Measurements from ENCODE around the gene SERPINB4.

SERPINB4 gene

GRCh38 chr18:63603772-63604171 is 40.3 kb downstream of the SERPINB4 start:
- H3K4me1 ChIP-seq (ENCODE audit: control insufficient read depth in 2 of 2, insufficient read depth in 2 of 2, low read length in 2 of 2), result no peaks in the 10 kb centered on the region
- H3K36me3 ChIP-seq (ENCODE audit: control insufficient read depth in 2 of 2, insufficient read depth in 2 of 2, low read length in 2 of 2), result no peaks in the 10 kb centered on the region
- no peak overlapping the region for H3K4me3 ChIP-seq (ENCODE audit: low read length in 2 of 2)
- no peak overlapping the region for H3K27ac ChIP-seq (ENCODE audit: low read depth in 2 of 2, low read length in 2 of 2)
- H3K9ac ChIP-seq (ENCODE audit: low read depth in 1 of 2, low read length in 2 of 2), result no peak overlapping the region
- H3K27me3 ChIP-seq (ENCODE audit: control insufficient read depth in 2 of 2, insufficient read depth in 2 of 2, low read length in 2 of 2), result no peaks in the 10 kb centered on the region
- no peaks in the 10 kb centered on the region for H3K9me3 ChIP-seq (ENCODE audit: control insufficient read depth in 2 of 2, low read length in 2 of 2)

- H3K9me3 ChIP-seq (ENCODE audit: control insufficient read depth in 2 of 2, low read length in 2 of 2), result no peaks in the 10 kb centered on the region
- no peak overlapping the region for H3K27ac ChIP-seq (ENCODE audit: low read depth in 2 of 2, low read length in 2 of 2)
- no peak overlapping the region for H3K9ac ChIP-seq (ENCODE audit: low read depth in 1 of 2, low read length in 2 of 2)
- H3K36me3 ChIP-seq (ENCODE audit: control insufficient read depth in 2 of 2, insufficient read depth in 2 of 2, low read length in 2 of 2), result no peaks in the 10 kb centered on the region
- no peaks in the 10 kb centered on the region for H3K27me3 ChIP-seq (ENCODE audit: control insufficient read depth in 2 of 2, insufficient read depth in 2 of 2, low read length in 2 of 2)
- no peaks in the 10 kb centered on the region for H3K4me1 ChIP-seq (ENCODE audit: control insufficient read depth in 2 of 2, insufficient read depth in 2 of 2, low read length in 2 of 2)
- H3K4me3 ChIP-seq (ENCODE audit: low read length in 2 of 2), result no peak overlapping the region
Measured at GRCh38 chr18:63603355-63603754, 40.7 kb downstream of the SERPINB4 start.

DNA sequence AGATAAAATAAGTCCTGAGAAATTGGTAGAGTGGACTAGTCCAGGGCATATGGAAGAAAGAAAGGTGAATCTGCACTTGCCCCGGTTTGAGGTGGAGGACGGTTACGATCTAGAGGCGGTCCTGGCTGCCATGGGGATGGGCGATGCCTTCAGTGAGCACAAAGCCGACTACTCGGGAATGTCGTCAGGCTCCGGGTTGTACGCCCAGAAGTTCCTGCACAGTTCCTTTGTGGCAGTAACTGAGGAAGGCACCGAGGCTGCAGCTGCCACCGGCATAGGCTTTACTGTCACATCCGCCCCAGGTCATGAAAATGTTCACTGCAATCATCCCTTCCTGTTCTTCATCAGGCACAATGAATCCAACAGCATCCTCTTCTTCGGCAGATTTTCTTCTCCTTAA is 47.1 kb downstream of the SERPINB4 start:
- Histone ChIP-seq H3K4me3 (ENCODE audit: low read length in 2 of 2) (no peak overlapping the region), H3K27me3 (ENCODE audit: control insufficient read depth in 2 of 2, insufficient read depth in 2 of 2, low read length in 2 of 2) (no peaks in the 10 kb centered on the region), H3K4me1 (ENCODE audit: control insufficient read depth in 2 of 2, insufficient read depth in 2 of 2, low read length in 2 of 2) (no peaks in the 10 kb centered on the region), H3K9ac (ENCODE audit: low read depth in 1 of 2, low read length in 2 of 2) (no peak overlapping the region), H3K27ac (ENCODE audit: low read depth in 2 of 2, low read length in 2 of 2) (no peak overlapping the region), H3K9me3 (ENCODE audit: control insufficient read depth in 2 of 2, low read length in 2 of 2) (no peaks in the 10 kb centered on the region), H3K36me3 (ENCODE audit: control insufficient read depth in 2 of 2, insufficient read depth in 2 of 2, low read length in 2 of 2) (no peaks in the 10 kb centered on the region)

DNA sequence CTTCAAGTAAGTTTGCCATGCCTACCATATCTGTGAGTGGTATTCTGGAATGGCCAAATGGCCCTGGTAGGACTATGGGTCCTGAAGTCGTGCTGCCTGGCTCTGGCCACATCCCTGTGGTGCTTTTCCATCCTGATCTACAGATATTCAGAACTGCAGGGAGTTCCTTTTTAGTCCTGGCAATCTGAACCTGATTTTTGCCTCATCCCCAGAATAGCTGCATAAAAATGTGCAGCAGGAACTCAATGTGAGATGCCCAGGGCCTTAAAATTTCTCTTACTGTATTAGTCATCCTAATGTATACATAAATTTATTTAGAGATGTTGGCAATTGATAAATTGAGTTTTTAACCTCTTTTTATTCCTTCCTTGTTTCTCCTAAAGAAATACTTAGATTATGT is 51.6 kb downstream of the SERPINB4 start:
- Histone ChIP-seq H3K4me3 (ENCODE audit: low read length in 2 of 2) (no peak overlapping the region), H3K9me3 (ENCODE audit: control insufficient read depth in 2 of 2, low read length in 2 of 2) (no peaks in the 10 kb centered on the region), H3K27ac (ENCODE audit: low read depth in 2 of 2, low read length in 2 of 2) (no peak overlapping the region), H3K4me1 (ENCODE audit: control insufficient read depth in 2 of 2, insufficient read depth in 2 of 2, low read length in 2 of 2) (no peaks in the 10 kb centered on the region), H3K27me3 (ENCODE audit: control insufficient read depth in 2 of 2, insufficient read depth in 2 of 2, low read length in 2 of 2) (no peaks in the 10 kb centered on the region), H3K9ac (ENCODE audit: low read depth in 1 of 2, low read length in 2 of 2) (no peak overlapping the region), H3K36me3 (ENCODE audit: control insufficient read depth in 2 of 2, insufficient read depth in 2 of 2, low read length in 2 of 2) (no peaks in the 10 kb centered on the region)

DNA sequence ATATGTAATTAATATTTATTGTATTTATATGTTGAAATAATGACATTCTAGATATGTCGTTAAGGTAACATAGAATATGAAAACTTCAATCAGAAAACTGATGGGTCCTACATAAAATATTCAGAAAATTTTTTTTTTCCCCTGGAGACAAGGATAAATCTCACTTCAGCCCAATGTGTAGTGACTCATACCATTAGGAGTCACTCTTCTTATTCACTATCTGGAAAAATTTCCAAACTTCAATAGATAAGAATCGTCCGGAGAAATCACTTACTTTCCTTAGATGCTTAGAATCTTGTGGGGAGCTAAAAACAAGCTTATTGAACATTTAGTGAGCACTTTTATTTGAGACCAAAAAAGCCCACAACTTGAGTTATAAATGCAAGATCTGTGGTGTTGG is 52.3 kb downstream of the SERPINB4 start:
- no peaks in the 10 kb centered on the region for H3K4me1 ChIP-seq (ENCODE audit: control insufficient read depth in 2 of 2, insufficient read depth in 2 of 2, low read length in 2 of 2)
- no peak overlapping the region for H3K27ac ChIP-seq (ENCODE audit: low read depth in 2 of 2, low read length in 2 of 2)
- no peaks in the 10 kb centered on the region for H3K9me3 ChIP-seq (ENCODE audit: control insufficient read depth in 2 of 2, low read length in 2 of 2)
- H3K27me3 ChIP-seq (ENCODE audit: control insufficient read depth in 2 of 2, insufficient read depth in 2 of 2, low read length in 2 of 2), result no peaks in the 10 kb centered on the region
- H3K9ac ChIP-seq (ENCODE audit: low read depth in 1 of 2, low read length in 2 of 2), result no peak overlapping the region
- no peaks in the 10 kb centered on the region for H3K36me3 ChIP-seq (ENCODE audit: control insufficient read depth in 2 of 2, insufficient read depth in 2 of 2, low read length in 2 of 2)
- no peak overlapping the region for H3K4me3 ChIP-seq (ENCODE audit: low read length in 2 of 2)

DNA sequence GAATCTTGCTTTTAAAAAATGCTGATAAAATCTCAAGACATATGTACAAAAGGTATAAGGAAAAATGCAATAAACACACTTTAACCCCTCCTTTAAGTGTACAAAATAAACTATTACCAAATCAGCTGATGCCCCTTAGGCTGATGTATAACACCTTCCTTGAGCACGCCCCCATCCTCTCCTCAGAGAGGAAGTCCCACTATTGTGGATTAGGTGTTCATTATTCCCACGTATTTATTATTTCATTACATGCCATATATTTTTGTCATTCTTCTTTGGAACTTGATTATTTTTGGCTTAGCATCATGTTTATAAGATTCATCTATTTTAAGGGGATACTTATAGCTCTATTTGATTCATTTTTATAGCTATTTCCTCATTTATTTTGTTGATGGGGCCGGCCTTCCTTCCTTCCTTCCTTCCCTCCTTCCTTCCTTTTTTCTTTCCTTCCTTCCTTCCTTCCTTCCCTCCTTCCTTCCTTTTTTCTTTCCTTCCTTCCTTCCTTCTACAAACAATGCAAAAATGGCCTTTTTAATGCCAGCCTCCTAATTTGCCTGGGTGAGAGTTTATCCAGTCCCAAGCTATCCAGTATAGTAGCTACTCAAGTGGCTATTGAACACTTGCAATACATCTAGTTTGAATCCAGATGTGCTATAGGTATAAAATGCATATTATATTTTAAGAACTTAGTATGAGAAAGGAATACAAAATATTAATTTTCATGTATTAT is 52.9 kb downstream of the SERPINB4 start:
- Histone ChIP-seq H3K27ac (ENCODE audit: low read depth in 2 of 2, low read length in 2 of 2) (no peak overlapping the region), H3K9me3 (ENCODE audit: control insufficient read depth in 2 of 2, low read length in 2 of 2) (no peaks in the 10 kb centered on the region), H3K9ac (ENCODE audit: low read depth in 1 of 2, low read length in 2 of 2) (no peak overlapping the region), H3K4me3 (ENCODE audit: low read length in 2 of 2) (no peak overlapping the region), H3K36me3 (ENCODE audit: control insufficient read depth in 2 of 2, insufficient read depth in 2 of 2, low read length in 2 of 2) (no peaks in the 10 kb centered on the region), H3K4me1 (ENCODE audit: control insufficient read depth in 2 of 2, insufficient read depth in 2 of 2, low read length in 2 of 2) (no peaks in the 10 kb centered on the region), H3K27me3 (ENCODE audit: control insufficient read depth in 2 of 2, insufficient read depth in 2 of 2, low read length in 2 of 2) (no peaks in the 10 kb centered on the region)

- Histone ChIP-seq H3K4me1 (ENCODE audit: control insufficient read depth in 2 of 2, insufficient read depth in 2 of 2, low read length in 2 of 2) (no peaks in the 10 kb centered on the region), H3K36me3 (ENCODE audit: control insufficient read depth in 2 of 2, insufficient read depth in 2 of 2, low read length in 2 of 2) (no peaks in the 10 kb centered on the region), H3K27me3 (ENCODE audit: control insufficient read depth in 2 of 2, insufficient read depth in 2 of 2, low read length in 2 of 2) (no peaks in the 10 kb centered on the region), H3K9ac (ENCODE audit: low read depth in 1 of 2, low read length in 2 of 2) (no peak overlapping the region), H3K9me3 (ENCODE audit: control insufficient read depth in 2 of 2, low read length in 2 of 2) (no peaks in the 10 kb centered on the region), H3K27ac (ENCODE audit: low read depth in 2 of 2, low read length in 2 of 2) (no peak overlapping the region), H3K4me3 (ENCODE audit: low read length in 2 of 2) (no peak overlapping the region)
Measured at GRCh38 chr18:63590373-63590772, 53.7 kb downstream of the SERPINB4 start.

DNA sequence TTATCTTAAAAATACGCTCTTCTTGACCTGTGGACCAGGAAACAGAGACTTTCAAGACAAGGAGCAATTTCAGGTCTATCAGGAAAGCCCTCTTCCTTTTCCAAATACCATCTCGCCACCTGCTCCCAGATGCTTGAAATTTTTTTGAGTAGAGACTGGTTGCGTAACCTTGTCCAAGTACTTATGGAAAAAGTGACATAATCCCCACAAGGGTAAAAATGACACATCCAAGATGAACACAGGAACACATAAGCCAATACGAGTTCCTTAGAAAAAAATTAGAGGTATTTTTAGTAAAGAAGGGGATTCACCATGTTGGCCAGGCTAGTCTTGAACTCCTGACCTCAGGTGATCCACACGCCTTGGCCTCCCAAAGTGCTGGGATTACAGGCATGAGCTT is 55.1 kb downstream of the SERPINB4 start:
- no peak overlapping the region for H3K27ac ChIP-seq (ENCODE audit: low read depth in 2 of 2, low read length in 2 of 2)
- H3K9ac ChIP-seq (ENCODE audit: low read depth in 1 of 2, low read length in 2 of 2), result no peak overlapping the region
- H3K36me3 ChIP-seq (ENCODE audit: control insufficient read depth in 2 of 2, insufficient read depth in 2 of 2, low read length in 2 of 2), result no peaks in the 10 kb centered on the region
- H3K27me3 ChIP-seq (ENCODE audit: control insufficient read depth in 2 of 2, insufficient read depth in 2 of 2, low read length in 2 of 2), result no peaks in the 10 kb centered on the region
- H3K4me1 ChIP-seq (ENCODE audit: control insufficient read depth in 2 of 2, insufficient read depth in 2 of 2, low read length in 2 of 2), result no peaks in the 10 kb centered on the region
- no peaks in the 10 kb centered on the region for H3K9me3 ChIP-seq (ENCODE audit: control insufficient read depth in 2 of 2, low read length in 2 of 2)
- no peak overlapping the region for H3K4me3 ChIP-seq (ENCODE audit: low read length in 2 of 2)
